ENCODE data around the gene ANK3.

DNA sequence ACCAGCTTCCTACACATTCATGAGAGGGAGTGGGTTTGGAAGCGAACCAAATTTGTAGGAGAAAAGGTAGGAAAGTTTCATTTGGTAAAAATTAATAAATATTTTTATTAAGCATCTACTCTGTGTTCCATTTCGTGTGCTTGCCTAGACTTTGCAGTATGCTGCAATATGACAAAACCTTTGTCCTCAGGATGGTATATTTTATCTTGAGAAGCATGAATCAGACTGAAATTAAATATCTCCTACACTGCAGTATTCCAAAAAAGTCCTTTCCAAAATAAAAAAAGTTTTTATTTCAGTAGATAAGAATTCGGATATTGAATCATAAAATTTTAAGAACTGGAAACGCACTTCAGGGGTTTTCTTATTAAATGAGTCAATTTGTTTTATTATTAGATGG is 47.7 kb downstream of the ANK3 start:
- TF ChIP-seq, protein P1, sequence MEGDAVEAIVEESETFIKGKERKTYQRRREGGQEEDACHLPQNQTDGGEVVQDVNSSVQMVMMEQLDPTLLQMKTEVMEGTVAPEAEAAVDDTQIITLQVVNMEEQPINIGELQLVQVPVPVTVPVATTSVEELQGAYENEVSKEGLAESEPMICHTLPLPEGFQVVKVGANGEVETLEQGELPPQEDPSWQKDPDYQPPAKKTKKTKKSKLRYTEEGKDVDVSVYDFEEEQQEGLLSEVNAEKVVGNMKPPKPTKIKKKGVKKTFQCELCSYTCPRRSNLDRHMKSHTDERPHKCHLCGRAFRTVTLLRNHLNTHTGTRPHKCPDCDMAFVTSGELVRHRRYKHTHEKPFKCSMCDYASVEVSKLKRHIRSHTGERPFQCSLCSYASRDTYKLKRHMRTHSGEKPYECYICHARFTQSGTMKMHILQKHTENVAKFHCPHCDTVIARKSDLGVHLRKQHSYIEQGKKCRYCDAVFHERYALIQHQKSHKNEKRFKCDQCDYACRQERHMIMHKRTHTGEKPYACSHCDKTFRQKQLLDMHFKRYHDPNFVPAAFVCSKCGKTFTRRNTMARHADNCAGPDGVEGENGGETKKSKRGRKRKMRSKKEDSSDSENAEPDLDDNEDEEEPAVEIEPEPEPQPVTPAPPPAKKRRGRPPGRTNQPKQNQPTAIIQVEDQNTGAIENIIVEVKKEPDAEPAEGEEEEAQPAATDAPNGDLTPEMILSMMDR (IDR thresholded peaks at IDR 0.05; ENCODE audit: extremely low read depth in 1 of 2, insufficient read depth in 1 of 2, low read depth in 1 of 2, low read length in 2 of 2), result no peak
- no peak for TF ChIP-seq POLR2AphosphoS5 (IDR thresholded peaks at IDR 0.05; ENCODE audit: insufficient read depth, low read depth, low read length)
- no peak for TF ChIP-seq POLR2A (IDR thresholded peaks at IDR 0.05; ENCODE audit: low read depth, low read length)
- TF ChIP-seq, protein P2, sequence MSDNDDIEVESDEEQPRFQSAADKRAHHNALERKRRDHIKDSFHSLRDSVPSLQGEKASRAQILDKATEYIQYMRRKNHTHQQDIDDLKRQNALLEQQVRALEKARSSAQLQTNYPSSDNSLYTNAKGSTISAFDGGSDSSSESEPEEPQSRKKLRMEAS (IDR thresholded peaks at IDR 0.05; ENCODE audit: insufficient read depth, insufficient read length), result no peak
- no peak for TF ChIP-seq EZH2 (IDR thresholded peaks at IDR 0.05; ENCODE audit: borderline replicate concordance, low read depth, low read length, severe bottlenecking)
- TF ChIP-seq FOS (IDR thresholded peaks at IDR 0.05; ENCODE audit: borderline replicate concordance, insufficient read depth, low read length), result no peak
- no peak for TF ChIP-seq MYC (IDR thresholded peaks at IDR 0.05; ENCODE audit: low read depth, low read length)
- no peak for TF ChIP-seq GATA2 (IDR thresholded peaks at IDR 0.05; ENCODE audit: insufficient read depth, insufficient read length, low read depth, low read length)
